GM12878 (cell line): Measurements from ENCODE around the gene DYNLT4. TPM values are rescaled to one million over a fixed set of nuclear protein-coding genes. Genes with fewer than 3 reads are reported as not detected.

ENCODE experiments used
- ATAC-seq: fragments of 200-7000 bp; cut with Tn5 transposase; 3 replicates; pipeline ENCODE4 v1.9.1; 2020; ENCODE audit warnings: mild to moderate bottlenecking, moderate library complexity
- BruUV-seq: library from RNA; stranded (reverse); fragments of 400-500 nt; replicated peaks from 2 replicates; lab custom pipeline; 2021; lab: Mats Ljungman, UMichigan
- CTCF ChIA-PET: fragments of 300-600 bp; sonication (Branson Sonifier 250); formaldehyde crosslinking; extraction: SDS; loops from one replicate; lab custom pipeline; 2021; ENCODE audit warnings: inconsistent platforms; lab: Yijun Ruan, JAX
- POLR2A ChIA-PET: fragments of 350-600 bp; formaldehyde crosslinking; extraction: SDS; loops from one replicate; lab custom pipeline; 2021; ENCODE audit warnings: inconsistent platforms; lab: Charles Lee
- RAD21 ChIA-PET: fragments of 300-600 bp; sonication (Branson Sonifier 250); formaldehyde crosslinking; loops from one replicate; lab custom pipeline; 2023; ENCODE audit warnings: antibody characterized with exemption; ENCODE audit not compliant: unreplicated experiment; lab: Charles Lee
- SMC1A ChIA-PET: fragments of 300-600 bp; sonication (Branson Sonifier 250); formaldehyde crosslinking; loops from one replicate; lab custom pipeline; 2023; ENCODE audit not compliant: unreplicated experiment, uncharacterized antibody; lab: Charles Lee
- DNase-seq: peaks from one replicate; pipeline ENCODE4 v3.0.0-alpha.2; 2011; ENCODE audit warnings: low read depth, low spot score
- FAIRE-seq: peaks from 3 replicates; lab custom pipeline; 2011; peaks lifted over from hg19 to GRCh38; lab: Jason Lieb, UNC
- H2AFZ ChIP-seq: 2 replicates; pipeline ENCODE4 v1.6.0; 2011; ENCODE audit warnings: low read depth, low read length, control low read depth; ENCODE audit not compliant: control insufficient read depth
- H3K27ac ChIP-seq: 2 replicates; pipeline ENCODE4 v1.5.1; 2011; ENCODE audit warnings: control low read depth; ENCODE audit not compliant: control insufficient read depth, insufficient read depth
- H3K27me3 ChIP-seq, 2 experiments: replicated peaks in 1 of 2; 2 replicates each; pipeline versions ENCODE4 v1.6.0 to v1.6.1; 2011; ENCODE audit warnings: low read length in 1 of 2; ENCODE audit not compliant: control insufficient read depth in 2 of 2, insufficient read depth in 2 of 2
- H3K36me3 ChIP-seq, 2 experiments: 2 replicates each; pipeline ENCODE4 v1.5.1; 2011; ENCODE audit warnings: low read length in 1 of 2; ENCODE audit not compliant: control insufficient read depth in 2 of 2, insufficient read depth in 2 of 2
- H3K4me1 ChIP-seq: 2 replicates; pipeline ENCODE4 v1.6.1; 2011; ENCODE audit warnings: mild to moderate bottlenecking, low read length, moderate library complexity, mixed read lengths; ENCODE audit not compliant: control insufficient read depth, insufficient read depth
- H3K4me2 ChIP-seq: 2 replicates; pipeline ENCODE4 v1.6.0; 2011; ENCODE audit warnings: control low read depth; ENCODE audit not compliant: control insufficient read depth, insufficient read depth
- H3K4me3 ChIP-seq: fragments of 200-600 bp; sonication (generic); 2 replicates; pipeline ENCODE4 v1.5.1; 2016
- H3K79me2 ChIP-seq: 2 replicates; pipeline ENCODE4 v1.6.0; 2011; ENCODE audit warnings: low read length; ENCODE audit not compliant: control insufficient read depth, insufficient read depth
- H3K9ac ChIP-seq: 2 replicates; pipeline ENCODE4 v1.8.0; 2011; ENCODE audit warnings: low read length, control low read depth, mixed read lengths; ENCODE audit not compliant: control insufficient read depth, insufficient read depth
- H3K9me3 ChIP-seq: replicated peaks from 3 replicates; pipeline ENCODE4 v1.5.1; 2011; ENCODE audit warnings: mild to moderate bottlenecking, low read length; ENCODE audit not compliant: control insufficient read depth, insufficient read depth
- H4K20me1 ChIP-seq: 2 replicates; pipeline ENCODE4 v1.6.0; 2011; ENCODE audit not compliant: control insufficient read depth, insufficient read depth
- ASH2L ChIP-seq: fragments of 300-600, 200-600 bp; sonication (generic); IDR thresholded peaks from 2 replicates; pipeline ENCODE4 v1.6.1; 2017; ENCODE audit warnings: low read depth, mild to moderate bottlenecking, borderline replicate concordance
- BCL11A ChIP-seq: IDR thresholded peaks from 2 replicates; pipeline ENCODE4 v1.6.1; 2011; ENCODE audit warnings: low read depth, low read length
- CBX3 ChIP-seq: fragments of 200-600 bp; sonication (generic); IDR thresholded peaks from 2 replicates; pipeline ENCODE4 v1.6.1; 2016; ENCODE audit warnings: low read depth, borderline replicate concordance
- CBX5 ChIP-seq: sonication (generic); IDR thresholded peaks from 2 replicates; pipeline ENCODE4 v1.6.1; 2016; ENCODE audit warnings: low read depth, moderate library complexity, mild to moderate bottlenecking, inconsistent platforms
- CHD4 ChIP-seq: fragments of 200-600 bp; sonication (generic); IDR thresholded peaks from 2 replicates; pipeline ENCODE4 v1.6.1; 2016; ENCODE audit warnings: mild to moderate bottlenecking
- CTCF ChIP-seq, 3 experiments: IDR thresholded peaks in 2 of 3; conservative IDR thresholded peaks in 1 of 3; 2 replicates each; pipeline ENCODE4 v1.5.1; 2011; ENCODE audit warnings: low read depth in 3 of 3, low read length in 3 of 3, mild to moderate bottlenecking in 3 of 3, control low read depth in 2 of 3, moderate library complexity in 2 of 3, inconsistent platforms in 1 of 3, mixed read lengths in 1 of 3; ENCODE audit not compliant: control insufficient read depth in 2 of 3, insufficient read depth in 1 of 3; ENCODE audit errors: extremely low read depth in 1 of 3
- EED ChIP-seq: sonication (generic); IDR thresholded peaks from 2 replicates; pipeline ENCODE4 v1.6.1; 2016; ENCODE audit warnings: antibody characterized with exemption, low read depth
- EP300 ChIP-seq, 2 experiments: fragments of 150-350 bp in 1 of 2; IDR thresholded peaks; 2 replicates each; pipeline ENCODE4 v1.6.1; 2011 to 2012; ENCODE audit warnings: low read depth in 2 of 2, low read length in 2 of 2, borderline replicate concordance in 1 of 2, improper control_type of control experiment in 1 of 2, inconsistent platforms in 1 of 2; ENCODE audit not compliant: control insufficient read depth in 1 of 2
- ETV6 ChIP-seq, 2 experiments: fragments of 450-650 bp in 1 of 2; IDR thresholded peaks in 1 of 2; conservative IDR thresholded peaks in 1 of 2; 2 replicates each; pipeline ENCODE4 v1.6.1; 2014; ENCODE audit warnings: antibody characterized with exemption in 1 of 2, borderline replicate concordance in 1 of 2, low read depth in 1 of 2, mild to moderate bottlenecking in 1 of 2, moderate library complexity in 1 of 2
- FOXM1 ChIP-seq: IDR thresholded peaks from 2 replicates; pipeline ENCODE4 v1.6.1; 2012; ENCODE audit warnings: low read depth, mild to moderate bottlenecking, inconsistent platforms, low read length, moderate library complexity
- GABPA ChIP-seq: IDR thresholded peaks from 2 replicates; pipeline ENCODE4 v1.6.1; 2014; ENCODE audit warnings: antibody characterized with exemption, low read depth, mild to moderate bottlenecking, inconsistent platforms
- GATAD2B ChIP-seq: fragments of 450-650 bp; conservative IDR thresholded peaks from 2 replicates; pipeline ENCODE4 v1.6.1; 2017; ENCODE audit warnings: low read depth, mild to moderate bottlenecking, moderate library complexity
- IKZF2 ChIP-seq, 2 experiments: fragments of 450-650 bp; IDR thresholded peaks; 2 replicates each; pipeline ENCODE4 v1.6.1; 2017; ENCODE audit warnings: mild to moderate bottlenecking in 2 of 2, moderate library complexity in 2 of 2
- MYB ChIP-seq: fragments of 150-350 bp; IDR thresholded peaks from 2 replicates; pipeline ENCODE4 v1.6.1; 2014; ENCODE audit warnings: mild to moderate bottlenecking, low read depth, low read length, borderline replicate concordance
- MYC ChIP-seq: IDR thresholded peaks from 2 replicates; pipeline ENCODE4 v1.6.1; 2011; ENCODE audit warnings: mild to moderate bottlenecking, low read length, moderate library complexity, inconsistent platforms; ENCODE audit not compliant: insufficient read depth, insufficient replicate concordance, insufficient read length, severe bottlenecking
- RAD21 ChIP-seq: IDR thresholded peaks from 2 replicates; pipeline ENCODE4 v1.6.1; 2011; ENCODE audit warnings: mild to moderate bottlenecking, low read depth, low read length, moderate library complexity; ENCODE audit not compliant: insufficient read depth
- SMARCA5 ChIP-seq: fragments of 450-650 bp; IDR thresholded peaks from 2 replicates; pipeline ENCODE4 v1.6.1; 2017; ENCODE audit warnings: mild to moderate bottlenecking
- TBL1XR1 ChIP-seq: IDR thresholded peaks from 2 replicates; pipeline ENCODE4 v1.6.1; 2012; ENCODE audit warnings: low read depth, low read length, improper control_type of control experiment
- ZNF217 ChIP-seq: fragments of 450-650 bp; IDR thresholded peaks from 2 replicates; pipeline ENCODE4 v1.6.1; 2017; ENCODE audit warnings: antibody characterized with exemption, mild to moderate bottlenecking
- ZNF622 ChIP-seq: fragments of 450-650 bp; IDR thresholded peaks from 2 replicates; pipeline ENCODE4 v1.6.1; 2017; ENCODE audit warnings: mild to moderate bottlenecking, inconsistent platforms
- WGBS: methylation state at CpG from one replicate; pipeline ENCODE4 v1.1.6; 2016; ENCODE audit warnings: low lambda C conversion rate; ENCODE audit not compliant: insufficient replicate concordance, insufficient coverage; ENCODE audit errors: missing lambda C conversion rate; 5-methylcytosine and 5-hydroxymethylcytosine counted together
- in situ Hi-C: fragments of 300-500 bp; cut with MboI; formaldehyde crosslinking; loops from 9 replicates; pipeline ENCODE4 v1.14.3; 2018; ENCODE audit warnings: mixed read lengths
- intact Hi-C: fragments of 100-400 bp; cut with micrococcal nuclease; formaldehyde crosslinking; loops from one replicate; pipeline ENCODE4 v1.14.2; 2022; ENCODE audit not compliant: unreplicated experiment
- polyA plus RNA-seq, 11 experiments: library from polyadenylated mRNA; depleted of rRNA in 4 of 11; unstranded in 6 of 11; stranded (reverse) in 5 of 11; fragments of >200 nt; fragmentation: Nextera tagmentation in 4 of 11; fragmentation: Illumina TruSeq in 1 of 11; extraction: Ambion mirVana in 4 of 11; extraction: Trizol in 1 of 11; gene quantifications; 1 replicate in 1 of 11; 2 replicates in 10 of 11; pipeline versions ENCODE4 v1.2.1 to v1.2.3, GENCODE V29; 2011 to 2016; ENCODE audit warnings: inconsistent platforms in 2 of 11, missing spikeins in 2 of 11, low read depth in 1 of 11
- total RNA-seq, 4 experiments: library from RNA; depleted of rRNA in 3 of 4; stranded (reverse); fragments of >200 nt in 3 of 4; fragmentation: Illumina TruSeq in 1 of 4; extraction: Trizol in 1 of 4; gene quantifications; 2 replicates each; pipeline versions ENCODE4 v1.2.1 to v1.2.3, GENCODE V29; 2013 to 2021

The DYNLT4 gene
- total and polyA plus RNA-seq, 10 of the 15 experiments (the other 5 are each of a cell fraction or from before 2014, with no cell fraction given), result 0.23 to 0.28 TPM; not detected in 8

GRCh38 chr1:44854970-44855369 lies 47.8 kb upstream of the DYNLT4 start:
- BruUV-seq, result no TSS peak
- no peaks in the 10 kb centered on the region for H3K79me2 ChIP-seq
- H3K4me3 ChIP-seq, result no peak overlapping the region
- FAIRE-seq (no peak), ATAC-seq (no peak), DNase-seq (no peak)
- peaks cover 3% of the 10 kb centered on the region; the same call in 1 of the 2 replicates for H3K4me1 ChIP-seq
- no peaks in the 10 kb centered on the region for H4K20me1 ChIP-seq
- in situ Hi-C loops (no loop called here), intact Hi-C loops (no loop called here)
- CTCF ChIA-PET, result no interaction called here
- POLR2A ChIA-PET, result no interaction called here
- 100% methylated on average over 1 of the region's 1 CpG for WGBS
- RAD21 ChIA-PET, result no interaction called here
- H3K9ac ChIP-seq, result no peak overlapping the region
- H3K27me3 ChIP-seq, result no peaks in the 10 kb centered on the region
- no peak overlapping the region for H3K4me2 ChIP-seq
- H3K9me3 ChIP-seq, result no peaks in the 10 kb centered on the region
- no peak overlapping the region for H2AFZ ChIP-seq
- SMC1A ChIA-PET, result no interaction called here
- H3K27ac ChIP-seq, result no peak overlapping the region
- no peak for TF ChIP-seq BCL11A
- TF ChIP-seq FOXM1, result no peak
- no peak for TF ChIP-seq GATAD2B
- TF ChIP-seq CBX3, result no peak
- no peak for TF ChIP-seq ETV6 (conservative IDR thresholded peaks at IDR 0.05 in 1 of 2, IDR thresholded peaks at IDR 0.05 in 1 of 2; ENCODE audit: borderline replicate concordance in 1 of 2, low read depth in 1 of 2)
- no peak for TF ChIP-seq MYB
- no peak for TF ChIP-seq SMARCA5
- TF ChIP-seq EED, result no peak
- no peak for TF ChIP-seq EP300 (IDR thresholded peaks at IDR 0.05; ENCODE audit: borderline replicate concordance in 1 of 2, control insufficient read depth in 1 of 2, low read depth in 2 of 2, low read length in 2 of 2)
- no peak for TF ChIP-seq CBX5
- no peak for TF ChIP-seq CTCF (IDR thresholded peaks at IDR 0.05 in 2 of 3, conservative IDR thresholded peaks at IDR 0.05 in 1 of 3; ENCODE audit: control insufficient read depth in 2 of 3, extremely low read depth in 1 of 3, insufficient read depth in 1 of 3, low read depth in 3 of 3, low read length in 3 of 3)
- TF ChIP-seq ZNF622, result no peak
- no peak for TF ChIP-seq TBL1XR1
- TF ChIP-seq MYC, result no peak
- TF ChIP-seq GABPA, result no peak
- TF ChIP-seq RAD21, result no peak
- no peak for TF ChIP-seq CHD4
- no peak for TF ChIP-seq ZNF217
- TF ChIP-seq ASH2L, result no peak
- no peak for TF ChIP-seq IKZF2 (IDR thresholded peaks at IDR 0.05)
- TF ChIP-seq, all 136 proteins: peak for 0
- peaks cover 0 to 5% of the 10 kb centered on the region in 2 experiments; a peak in 2 of 4 replicates for H3K36me3 ChIP-seq
